PC-3 (cell line): Measurements from ENCODE around the gene ADCYAP1R1.

ENCODE experiments used
- EZH2 ChIP-seq: fragments of 300-600 bp; sonication (generic); IDR thresholded peaks from one replicate; pipeline ENCODE4 v1.6.1; 2017; ENCODE audit warnings: antibody characterized with exemption, mild to moderate bottlenecking, low read length; ENCODE audit not compliant: unreplicated experiment
- EZH2phosphoT487 ChIP-seq: fragments of 300-600 bp; sonication (generic); IDR thresholded peaks from 2 replicates; pipeline ENCODE4 v1.6.1; 2018; ENCODE audit warnings: mild to moderate bottlenecking, antibody characterized with exemption, low read length, borderline replicate concordance
- TF ChIP-seq, protein P1 (sequence below): fragments of 300-600 bp; sonication (generic); conservative IDR thresholded peaks from 2 replicates; pipeline ENCODE4 v1.5.1; 2017; ENCODE audit warnings: antibody characterized with exemption, low read depth, mild to moderate bottlenecking, low read length

DNA sequence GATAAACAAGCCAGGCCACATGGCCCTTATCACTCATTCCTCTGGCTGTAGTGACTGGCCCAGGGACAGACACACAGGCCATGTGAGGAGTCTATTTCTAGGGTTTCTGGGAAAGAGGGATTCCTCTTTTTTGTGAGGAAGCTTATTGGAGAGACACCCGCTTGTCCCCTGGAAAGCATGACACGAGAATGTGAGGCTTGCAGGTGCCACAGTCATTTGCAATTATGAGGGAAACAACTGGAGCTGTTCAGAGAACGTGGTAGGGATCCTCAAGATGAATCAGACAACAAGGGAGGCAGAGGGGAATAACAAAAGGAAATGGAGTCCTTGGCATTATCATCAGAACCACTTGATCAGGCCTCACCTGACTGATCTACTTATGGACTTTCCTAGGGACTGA is 64.5 kb downstream of the ADCYAP1R1 start:
- TF ChIP-seq EZH2phosphoT487 (no peak), EZH2 (no peak)
- TF ChIP-seq, protein P1, sequence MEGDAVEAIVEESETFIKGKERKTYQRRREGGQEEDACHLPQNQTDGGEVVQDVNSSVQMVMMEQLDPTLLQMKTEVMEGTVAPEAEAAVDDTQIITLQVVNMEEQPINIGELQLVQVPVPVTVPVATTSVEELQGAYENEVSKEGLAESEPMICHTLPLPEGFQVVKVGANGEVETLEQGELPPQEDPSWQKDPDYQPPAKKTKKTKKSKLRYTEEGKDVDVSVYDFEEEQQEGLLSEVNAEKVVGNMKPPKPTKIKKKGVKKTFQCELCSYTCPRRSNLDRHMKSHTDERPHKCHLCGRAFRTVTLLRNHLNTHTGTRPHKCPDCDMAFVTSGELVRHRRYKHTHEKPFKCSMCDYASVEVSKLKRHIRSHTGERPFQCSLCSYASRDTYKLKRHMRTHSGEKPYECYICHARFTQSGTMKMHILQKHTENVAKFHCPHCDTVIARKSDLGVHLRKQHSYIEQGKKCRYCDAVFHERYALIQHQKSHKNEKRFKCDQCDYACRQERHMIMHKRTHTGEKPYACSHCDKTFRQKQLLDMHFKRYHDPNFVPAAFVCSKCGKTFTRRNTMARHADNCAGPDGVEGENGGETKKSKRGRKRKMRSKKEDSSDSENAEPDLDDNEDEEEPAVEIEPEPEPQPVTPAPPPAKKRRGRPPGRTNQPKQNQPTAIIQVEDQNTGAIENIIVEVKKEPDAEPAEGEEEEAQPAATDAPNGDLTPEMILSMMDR = no peak
